NCI-H748 (cell line): ENCODE results near the gene NBPF11.
A peak's percentile ranks its signal among the peaks of the same experiment; 100 is the strongest.
"Not testable (repeated sequence)": the region's sequence is repeated elsewhere in the genome, so short reads cannot be mapped to it uniquely, and the experiment has no call there.

Experiments
- DNase-seq: peaks from one replicate; lab custom pipeline; 2025; ENCODE audit not compliant: unreplicated experiment; lab: John Stamatoyannopoulos, UW

NBPF11 gene

GRCh38 chr1:148151371-148151819 is 686 bp downstream of the NBPF11 start:
- DNase-seq: peak; percentile 37

- not testable (repeated sequence) for DNase-seq
Measured at GRCh38 chr1:148150945-148151344, 1.1 kb downstream of the NBPF11 start.

- DNase-seq: not testable (repeated sequence)
Measured at GRCh38 chr1:148150014-148150413, 2.1 kb downstream of the NBPF11 start.

GRCh38 chr1:148149050-148149815 is 2.8 kb downstream of the NBPF11 start:
- DNase-seq: not testable (repeated sequence)

- DNase-seq: not testable (repeated sequence)
Measured at GRCh38 chr1:148147052-148147838, 4.8 kb downstream of the NBPF11 start.

- not testable (repeated sequence) for DNase-seq
Measured at GRCh38 chr1:148146191-148146997, 5.7 kb downstream of the NBPF11 start.

- not testable (repeated sequence) for DNase-seq
Measured at GRCh38 chr1:148143223-148143622, 8.9 kb downstream of the NBPF11 start.

- not testable (repeated sequence) for DNase-seq
Measured at GRCh38 chr1:148141936-148142335, 10.1 kb downstream of the NBPF11 start.

- DNase-seq: not testable (repeated sequence)
Measured at GRCh38 chr1:148138606-148139005, 13.5 kb downstream of the NBPF11 start.

- DNase-seq: not testable (repeated sequence)
Measured at GRCh38 chr1:148122341-148122740, 29.7 kb downstream of the NBPF11 start.

- peak; percentile 4 for DNase-seq
Measured at GRCh38 chr1:148120395-148120794, 31.7 kb downstream of the NBPF11 start.

- not testable (repeated sequence) for DNase-seq
Measured at GRCh38 chr1:148095732-148096131, 56.3 kb downstream of the NBPF11 start.

GRCh38 chr1:148086196-148086595 is 65.9 kb downstream of the NBPF11 start:
- DNase-seq: peak; percentile 29

GRCh38 chr1:148081205-148081604 is 70.9 kb downstream of the NBPF11 start:
- DNase-seq: not testable (repeated sequence)

- not testable (repeated sequence) for DNase-seq
Measured at GRCh38 chr1:148078632-148079519, 73.2 kb downstream of the NBPF11 start.

- DNase-seq: not testable (repeated sequence)
Measured at GRCh38 chr1:148078090-148078489, 74.0 kb downstream of the NBPF11 start.

- DNase-seq: not testable (repeated sequence)
Measured at GRCh38 chr1:148077458-148077857, 74.6 kb downstream of the NBPF11 start.

GRCh38 chr1:148073392-148073791 is 78.7 kb downstream of the NBPF11 start:
- DNase-seq: not testable (repeated sequence)

- DNase-seq: not testable (repeated sequence)
Measured at GRCh38 chr1:148068606-148069005, 83.5 kb downstream of the NBPF11 start.

GRCh38 chr1:148068201-148068600 is 83.9 kb downstream of the NBPF11 start:
- DNase-seq: not testable (repeated sequence)
